ENCODE measurements around the gene PRX. TPM values are rescaled to one million over a fixed set of nuclear protein-coding genes. Genes with fewer than 3 reads are reported as not detected.
"Not testable (repeated sequence)": the region's sequence is repeated elsewhere in the genome, so short reads cannot be mapped to it uniquely, and the experiment has no call there.

Gene PRX
- total RNA-seq, 2 experiments from 2014 or later = 1.1 to 1.5 TPM

DNA sequence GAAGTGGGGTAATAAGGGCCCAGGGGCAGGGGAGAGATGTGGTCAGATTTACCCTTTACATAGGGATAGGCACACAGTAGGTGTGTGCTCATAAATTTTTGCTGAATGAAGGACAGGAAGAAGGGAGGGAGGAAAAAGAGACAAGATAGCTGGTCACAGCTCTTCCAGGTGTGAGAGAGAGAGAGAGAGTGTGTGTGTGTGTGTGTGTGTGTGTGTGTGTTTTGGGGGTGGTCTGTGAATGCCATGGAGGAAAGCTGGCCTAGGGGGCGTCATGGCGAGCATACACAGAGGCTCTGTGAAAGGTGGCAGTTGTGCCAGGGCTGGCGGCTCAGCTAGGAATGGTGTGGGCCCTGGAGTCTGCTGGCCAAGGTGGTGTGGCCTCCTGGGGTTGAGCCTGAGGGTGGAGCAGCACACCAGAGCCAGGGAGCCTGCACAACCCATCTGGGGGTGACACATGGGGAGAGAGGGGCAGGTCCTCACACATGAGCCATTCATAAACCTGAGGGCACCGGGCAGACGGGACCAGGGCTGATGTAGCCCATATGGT lies 6.0 kb upstream of the PRX start:
- ChIA-PET CTCF (interaction anchor here (1.3 to 3.8 kb wide), 4 partner anchors 10 to 46 kb away, joined by 3 to 51 read pairs (median 10); partner anchors contain the start of genes BLVRB and SPTBN4), POLR2A (no interaction called here)
- peaks cover 44% of the 10 kb centered on the region for H3K4me1 Mint-ChIP-seq
- H3K27me3 Mint-ChIP-seq = no peaks in the 10 kb centered on the region
- H3K36me3 Mint-ChIP-seq (ENCODE audit: low read depth) = peaks cover 11% of the 10 kb centered on the region
- H3K27ac Mint-ChIP-seq = no peak overlapping the region
- H3K4me3 Mint-ChIP-seq = no peak overlapping the region
- no peaks in the 10 kb centered on the region for H3K9me3 Mint-ChIP-seq
- no peak for DNase-seq

DNA sequence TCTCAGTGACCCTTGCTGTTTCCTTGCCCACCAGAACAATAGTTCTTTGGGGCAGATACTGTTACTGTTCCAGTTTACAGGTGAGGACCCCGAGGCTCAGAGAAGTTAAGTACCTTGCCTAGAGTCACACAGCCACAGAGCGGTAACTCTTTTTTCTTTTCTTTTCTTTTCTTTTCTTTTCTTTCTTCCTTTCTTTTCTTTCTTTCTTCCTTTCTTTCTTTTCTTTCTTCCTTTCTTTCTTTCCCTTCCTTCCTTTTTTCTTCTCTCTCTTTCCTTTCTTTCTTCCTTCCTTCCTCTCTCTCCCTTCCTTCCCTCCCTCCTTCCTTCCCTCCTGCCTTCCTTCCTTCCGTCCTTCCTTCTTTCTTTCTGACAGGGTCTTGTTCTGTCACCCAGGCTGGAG lies 4.9 kb upstream of the PRX start:
- peaks cover 1% of the 10 kb centered on the region for H3K27me3 Mint-ChIP-seq
- ChIA-PET CTCF (interaction anchor here (0.6 kb wide), 1 partner anchor 103 kb away, joined by 3 read pairs; no protein-coding TSS in a partner anchor), POLR2A (no interaction called here)
- H3K27ac Mint-ChIP-seq = no peak overlapping the region
- DNase-seq = no peak
- no peak overlapping the region for H3K4me3 Mint-ChIP-seq
- peaks cover 42% of the 10 kb centered on the region for H3K4me1 Mint-ChIP-seq
- peaks cover 10% of the 10 kb centered on the region for H3K36me3 Mint-ChIP-seq (ENCODE audit: low read depth)
- no peaks in the 10 kb centered on the region for H3K9me3 Mint-ChIP-seq

DNA sequence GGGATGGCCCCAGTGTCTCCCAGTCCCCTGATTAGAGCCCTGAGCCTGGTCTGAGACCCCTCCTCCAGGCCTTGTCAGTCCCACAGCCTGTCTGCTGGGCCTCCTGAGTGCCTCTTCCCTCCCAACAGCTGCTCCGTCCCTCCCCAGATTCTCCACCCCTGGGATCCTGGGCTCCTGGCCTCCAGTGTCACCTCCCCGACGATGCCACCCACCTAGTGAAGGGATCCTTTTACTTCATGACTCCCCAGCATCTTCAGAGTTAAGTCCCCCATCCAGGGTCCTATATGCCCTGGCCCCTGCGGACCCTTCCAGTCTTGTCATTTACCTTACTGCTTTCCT lies 4.4 kb upstream of the PRX start:
- CTCF ChIA-PET = interaction anchor here (1.1 to 1.3 kb wide), 2 partner anchors 9 to 47 kb away, joined by 3 to 5 read pairs; partner anchors contain the start of gene SERTAD1
- H3K27me3 Mint-ChIP-seq = peaks cover 1% of the 10 kb centered on the region
- peak overlapping the region; percentile 13 for H3K27ac Mint-ChIP-seq
- peaks cover 6% of the 10 kb centered on the region for H3K36me3 Mint-ChIP-seq (ENCODE audit: low read depth)
- H3K9me3 Mint-ChIP-seq = no peaks in the 10 kb centered on the region
- POLR2A ChIA-PET = interaction anchor here (1.0 to 1.4 kb wide), 2 partner anchors 14 to 19 kb away, joined by 3 to 4 read pairs; no protein-coding TSS in a partner anchor
- DNase-seq = no peak
- H3K4me1 Mint-ChIP-seq = peaks cover 42% of the 10 kb centered on the region
- no peak overlapping the region for H3K4me3 Mint-ChIP-seq

DNA sequence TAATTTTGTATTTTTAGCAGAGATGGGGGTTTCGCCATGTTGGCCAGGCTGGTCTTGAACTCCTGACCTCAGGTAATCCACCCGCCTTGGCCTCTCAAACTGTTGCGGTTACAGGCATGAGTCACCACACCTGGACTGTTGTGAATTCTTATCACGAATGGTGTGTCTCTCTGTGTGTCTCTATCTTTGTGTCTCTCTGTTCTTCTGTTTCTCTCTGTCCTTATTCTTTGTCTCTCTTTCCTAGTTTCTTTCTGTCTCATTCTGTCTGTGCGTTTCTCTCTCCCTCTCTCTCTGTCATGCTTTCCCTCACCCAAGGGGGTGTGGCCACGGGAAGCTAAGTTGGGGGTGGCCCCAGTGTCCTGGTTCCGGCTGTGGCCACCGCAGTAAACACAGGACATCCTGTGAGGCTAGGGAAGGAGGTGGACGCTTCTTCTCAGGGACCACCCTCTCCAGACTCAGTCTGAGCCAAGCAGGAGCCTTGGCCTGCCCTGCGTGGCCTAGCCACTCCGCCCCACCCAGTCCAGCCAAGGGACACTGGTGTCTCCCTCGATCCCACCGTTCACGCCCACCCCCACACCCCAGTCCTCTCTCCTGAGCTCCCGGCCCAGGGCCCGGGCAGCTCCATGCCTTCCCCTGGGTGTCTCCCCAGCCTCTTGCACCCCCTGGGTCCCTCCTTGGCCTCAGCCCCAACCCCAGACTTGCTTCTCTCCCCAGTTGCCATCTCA lies 3.9 kb upstream of the PRX start:
- ChIA-PET POLR2A (interaction anchor here (0.7 to 1.4 kb wide), 4 partner anchors 9 to 18 kb away, joined by 3 to 4 read pairs (median 4); partner anchors contain the start of gene SERTAD1), CTCF (interaction anchor here (1.1 to 1.5 kb wide), 4 partner anchors 9 to 49 kb away, joined by 3 to 5 read pairs (median 4); partner anchors contain the start of genes BLVRB and SERTAD1)
- peak; percentile 41 for DNase-seq
- Mint-ChIP-seq H3K27me3 (peaks cover 1% of the 10 kb centered on the region), H3K4me1 (peaks cover 38% of the 10 kb centered on the region), H3K27ac (peak overlapping the region; percentile 69), H3K4me3 (peak overlapping the region; percentile 7), H3K36me3 (ENCODE audit: low read depth) (peaks cover under 1% of the 10 kb centered on the region), H3K9me3 (no peaks in the 10 kb centered on the region)

DNA sequence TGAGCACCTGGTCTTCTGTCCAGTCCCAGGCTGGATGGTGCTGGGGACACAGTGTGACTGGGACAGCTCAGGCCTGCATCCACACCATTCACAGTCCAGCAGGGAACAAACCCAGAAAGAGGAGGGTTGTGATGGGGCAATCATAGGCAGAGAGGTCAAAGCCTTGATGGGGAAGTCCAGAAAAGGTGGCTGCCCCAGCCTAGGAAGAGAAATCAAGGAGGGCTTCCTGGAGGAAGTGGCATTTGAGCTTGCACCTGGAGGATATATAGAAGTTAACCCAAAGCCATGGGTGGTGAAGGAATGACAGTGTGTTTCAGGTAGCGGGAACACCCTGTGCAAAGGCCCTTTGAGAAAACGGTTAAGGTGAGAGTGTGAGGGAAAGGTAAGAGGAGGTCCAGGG lies 2.6 kb upstream of the PRX start:
- Mint-ChIP-seq H3K4me1 (peaks cover 35% of the 10 kb centered on the region), H3K36me3 (ENCODE audit: low read depth) (no peaks in the 10 kb centered on the region), H3K27me3 (peaks cover 1% of the 10 kb centered on the region), H3K9me3 (no peaks in the 10 kb centered on the region), H3K27ac (peak overlapping the region; percentile 2), H3K4me3 (no peak overlapping the region)
- CTCF ChIA-PET = interaction anchor here (1.3 to 1.5 kb wide), 2 partner anchors 8 to 50 kb away, joined by 3 to 5 read pairs; partner anchors contain the start of gene BLVRB
- POLR2A ChIA-PET = interaction anchor here (1.2 kb wide), 1 partner anchor 13 kb away, joined by 4 read pairs; no protein-coding TSS in a partner anchor
- DNase-seq = no peak

DNA sequence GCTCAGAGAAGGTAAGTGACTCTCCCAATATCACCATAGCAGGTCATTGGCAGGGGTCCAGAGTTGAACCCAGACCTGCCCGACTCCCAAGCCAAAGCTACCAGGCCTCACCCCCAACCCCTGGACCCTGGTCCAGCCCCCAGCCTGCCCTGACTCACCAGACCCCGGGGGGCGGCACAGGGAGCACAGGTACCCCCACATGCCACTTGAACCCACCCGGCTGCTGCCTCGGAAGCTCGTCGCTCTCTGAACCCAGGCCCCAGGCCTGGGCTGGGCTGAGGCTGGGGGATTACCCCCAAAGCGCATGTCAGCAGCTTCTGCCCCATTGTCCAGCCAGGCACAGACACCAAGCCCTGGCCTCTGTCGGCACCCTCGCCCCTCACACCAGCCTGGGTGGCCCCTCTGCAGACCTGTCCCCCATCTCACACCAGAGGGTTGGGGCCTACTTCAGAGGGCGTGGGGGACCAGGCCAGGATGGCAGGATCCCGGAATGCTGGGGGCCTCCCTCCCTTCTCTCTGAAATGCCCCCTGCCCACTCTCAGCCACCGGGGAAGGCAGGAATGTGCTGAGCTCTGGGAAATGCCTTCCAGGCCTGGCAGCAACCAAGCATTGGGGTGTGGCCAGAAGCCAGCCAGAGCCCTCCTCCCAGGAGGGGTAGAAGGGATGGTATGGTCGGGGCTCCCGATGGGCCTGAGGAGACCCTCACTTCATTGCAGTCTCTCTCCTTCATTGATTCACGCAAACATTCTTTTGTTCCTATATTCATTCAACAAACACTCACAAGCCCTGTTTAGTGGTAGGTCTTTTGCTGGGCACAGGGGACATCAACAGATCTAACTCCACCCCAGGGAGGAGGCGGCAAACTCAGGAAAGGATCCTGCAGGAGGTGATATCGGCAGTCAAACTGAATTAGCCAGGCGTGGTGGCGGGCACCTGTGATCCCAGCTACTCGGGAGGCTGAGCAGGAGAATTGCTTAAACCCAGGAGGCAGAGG lies 1.7 kb upstream of the PRX start:
- Mint-ChIP-seq H3K27ac (no peak overlapping the region), H3K4me1 (peaks cover 33% of the 10 kb centered on the region), H3K4me3 (no peak overlapping the region), H3K27me3 (peaks cover 1% of the 10 kb centered on the region), H3K9me3 (no peaks in the 10 kb centered on the region), H3K36me3 (ENCODE audit: low read depth) (no peaks in the 10 kb centered on the region)
- no peak for DNase-seq
- POLR2A ChIA-PET = interaction anchor here (1.0 kb wide), 1 partner anchor 29 kb away, joined by 3 read pairs; no protein-coding TSS in a partner anchor
- CTCF ChIA-PET = interaction anchor here (1.9 kb wide), 1 partner anchor 10 kb away, joined by 5 read pairs; no protein-coding TSS in a partner anchor

DNA sequence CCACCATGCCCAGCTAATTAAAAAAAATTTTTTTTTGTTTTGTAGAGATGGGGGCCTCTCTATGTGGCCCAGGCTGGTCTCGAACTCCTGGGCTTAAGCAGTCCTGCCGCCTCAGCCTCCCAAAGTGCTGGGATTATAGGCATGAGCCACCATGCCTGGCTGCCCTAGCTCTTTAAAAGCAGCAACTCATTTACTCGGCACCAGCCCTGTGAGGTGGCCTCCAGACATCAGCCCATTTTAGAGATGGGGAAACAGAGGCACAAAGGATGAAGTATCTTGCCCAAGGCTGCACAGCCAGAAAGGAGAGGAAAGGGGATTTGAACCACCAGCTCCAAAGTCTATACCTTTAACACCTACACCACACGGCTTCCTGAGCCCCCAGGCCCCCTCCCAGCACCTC lies 312 bp downstream of the PRX start:
- Mint-ChIP-seq H3K27ac (no peak overlapping the region), H3K4me3 (no peak overlapping the region), H3K9me3 (no peaks in the 10 kb centered on the region), H3K36me3 (ENCODE audit: low read depth) (no peaks in the 10 kb centered on the region), H3K27me3 (peaks cover 1% of the 10 kb centered on the region), H3K4me1 (peaks cover 26% of the 10 kb centered on the region)
- ChIA-PET POLR2A (interaction anchor here (1.2 to 1.4 kb wide), 2 partner anchors 9 to 30 kb away, joined by 3 to 5 read pairs; no protein-coding TSS in a partner anchor), CTCF (interaction anchor here (0.8 to 1.9 kb wide), 3 partner anchors 8 to 13 kb away, joined by 4 to 5 read pairs (median 4); partner anchors contain the start of gene SERTAD1)
- no peak for DNase-seq

DNA sequence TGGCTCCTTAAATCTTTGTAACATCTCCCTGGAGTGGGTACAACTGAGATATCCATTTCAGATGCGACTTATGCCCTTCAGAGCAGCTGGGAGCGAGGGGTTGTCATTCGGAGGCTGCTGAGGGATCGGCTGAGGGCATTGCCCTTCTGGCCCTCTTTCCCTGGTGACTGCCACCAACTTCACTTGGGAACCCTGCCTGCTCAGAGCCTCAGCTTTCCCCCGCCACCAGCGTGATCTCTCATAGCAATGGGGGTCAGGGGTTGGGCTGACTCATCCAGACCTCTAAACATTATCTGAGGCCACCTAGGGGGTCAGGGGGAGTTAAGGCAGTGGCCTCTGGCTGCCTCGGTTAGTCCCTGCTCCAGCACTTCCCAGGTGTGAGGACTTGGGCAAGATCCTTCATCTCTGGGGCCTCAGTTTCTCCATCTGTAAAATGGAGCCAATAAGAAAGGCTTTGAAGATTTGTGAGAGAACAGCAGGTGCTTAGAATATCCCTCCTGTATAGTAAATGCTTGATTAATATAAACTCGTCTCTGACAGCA lies 1.1 kb downstream of the PRX start:
- Mint-ChIP-seq H3K27ac (no peak overlapping the region), H3K36me3 (ENCODE audit: low read depth) (no peaks in the 10 kb centered on the region), H3K4me1 (peaks cover 22% of the 10 kb centered on the region), H3K4me3 (no peak overlapping the region), H3K9me3 (no peaks in the 10 kb centered on the region), H3K27me3 (peaks cover 1% of the 10 kb centered on the region)
- POLR2A ChIA-PET = interaction anchor here (1.2 kb wide), 1 partner anchor 10 kb away, joined by 5 read pairs; no protein-coding TSS in a partner anchor
- CTCF ChIA-PET = interaction anchor here (0.8 to 1.8 kb wide), 3 partner anchors 9 to 14 kb away, joined by 4 to 10 read pairs (median 4); partner anchors contain the start of gene SERTAD1
- no peak for DNase-seq

DNA sequence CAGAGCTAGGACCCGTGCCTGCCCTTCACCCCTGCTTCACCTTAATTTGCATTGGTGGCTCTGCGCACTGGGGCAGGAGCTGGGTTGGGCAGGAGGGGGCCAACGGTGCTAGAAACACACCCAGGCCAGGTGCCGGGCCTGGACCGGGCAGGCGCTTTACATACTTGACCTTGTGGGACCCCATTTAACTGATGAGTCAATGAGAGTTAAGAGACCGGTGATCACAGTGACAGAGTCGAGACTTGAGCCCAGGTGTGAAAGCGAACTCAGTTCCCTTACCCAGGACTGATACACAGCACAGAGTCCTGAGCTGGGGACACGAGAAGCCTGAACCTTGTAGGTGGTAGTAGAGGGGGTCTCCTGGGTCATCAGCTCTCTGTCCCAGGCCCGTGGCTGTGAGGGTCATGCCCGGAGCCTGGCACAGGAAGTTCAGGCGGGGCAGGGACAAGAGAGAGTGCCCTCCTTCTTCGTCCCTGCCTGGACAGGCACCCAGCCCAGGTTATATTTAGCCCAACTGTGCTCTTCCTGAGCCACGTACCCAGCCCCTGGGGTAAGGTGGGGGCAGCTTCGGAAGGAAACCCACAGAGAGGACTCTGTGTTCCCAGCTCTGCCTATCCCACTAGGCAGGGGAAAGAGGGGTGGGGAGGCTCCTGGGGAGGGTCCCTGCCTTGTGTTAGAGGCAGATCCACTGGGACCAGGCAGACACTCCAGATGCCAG lies 1.9 kb downstream of the PRX start:
- ChIA-PET CTCF (interaction anchor here (1.2 to 1.8 kb wide), 3 partner anchors 10 to 140 kb away, joined by 3 to 10 read pairs (median 4); partner anchors contain the start of gene SERTAD1), POLR2A (interaction anchor here (1.2 kb wide), 1 partner anchor 9 kb away, joined by 4 read pairs; no protein-coding TSS in a partner anchor)
- H3K4me3 Mint-ChIP-seq = no peak overlapping the region
- peaks cover 1% of the 10 kb centered on the region for H3K27me3 Mint-ChIP-seq
- H3K4me1 Mint-ChIP-seq = peaks cover 16% of the 10 kb centered on the region
- no peaks in the 10 kb centered on the region for H3K9me3 Mint-ChIP-seq
- H3K36me3 Mint-ChIP-seq (ENCODE audit: low read depth) = no peaks in the 10 kb centered on the region
- no peak overlapping the region for H3K27ac Mint-ChIP-seq
- no peak for DNase-seq

DNA sequence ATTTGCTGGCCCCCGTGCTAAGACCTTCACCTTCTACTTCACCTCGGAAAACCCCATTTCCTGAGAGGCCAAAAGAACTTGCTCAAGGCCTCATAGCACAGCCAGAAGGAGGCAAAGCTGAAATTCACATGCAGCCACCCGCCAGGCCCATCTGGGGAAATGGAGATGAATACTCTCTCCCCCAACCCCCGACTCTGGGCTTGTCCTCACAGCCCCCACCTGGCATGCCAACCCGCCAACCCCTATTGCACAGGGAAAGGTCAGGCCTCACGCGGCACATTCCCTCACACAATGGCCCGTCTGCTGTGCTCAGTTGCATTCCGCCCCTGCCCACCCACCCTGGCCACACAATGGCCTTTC lies 3.2 kb downstream of the PRX start:
- H3K27me3 Mint-ChIP-seq = peaks cover 1% of the 10 kb centered on the region
- H3K36me3 Mint-ChIP-seq (ENCODE audit: low read depth) = no peaks in the 10 kb centered on the region
- H3K4me1 Mint-ChIP-seq = peaks cover 11% of the 10 kb centered on the region
- H3K4me3 Mint-ChIP-seq = no peak overlapping the region
- CTCF ChIA-PET = interaction anchor here (1.3 to 2.5 kb wide), 2 partner anchors 10 to 16 kb away, joined by 3 to 16 read pairs; partner anchors contain the start of gene SERTAD1
- POLR2A ChIA-PET = no interaction called here
- DNase-seq = no peak
- H3K9me3 Mint-ChIP-seq = no peaks in the 10 kb centered on the region
- no peak overlapping the region for H3K27ac Mint-ChIP-seq

DNA sequence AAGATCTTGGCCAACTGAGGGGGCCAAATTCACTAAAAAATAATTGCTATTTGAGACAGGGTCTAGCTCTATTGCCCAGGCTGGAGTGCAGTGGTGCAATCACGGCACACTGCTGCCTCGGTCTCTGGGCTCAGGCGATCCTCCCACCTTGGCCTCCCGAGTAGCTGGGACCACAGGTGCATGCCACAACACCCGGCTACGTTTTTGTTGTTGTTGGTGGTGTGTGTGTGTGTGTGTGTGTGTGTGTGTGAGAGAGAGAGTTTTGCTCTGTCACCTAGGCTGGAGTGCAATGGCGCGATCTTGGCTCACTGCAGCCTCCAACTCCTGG lies 4.6 kb downstream of the PRX start:
- not testable (repeated sequence) for H3K27me3 Mint-ChIP-seq; H3K36me3 Mint-ChIP-seq (ENCODE audit: low read depth); H3K4me3 Mint-ChIP-seq; H3K9me3 Mint-ChIP-seq; H3K27ac Mint-ChIP-seq; DNase-seq
- ChIA-PET CTCF (interaction anchor here (1.1 to 2.5 kb wide), 2 partner anchors 8 to 12 kb away, joined by 5 to 16 read pairs; no protein-coding TSS in a partner anchor), POLR2A (interaction anchor here (2.6 kb wide), 1 partner anchor 12 kb away, joined by 14 read pairs; no protein-coding TSS in a partner anchor)
- H3K4me1 Mint-ChIP-seq = peaks cover 16% of the 10 kb centered on the region

All from activated CD4-positive, alpha-beta memory T cell treated with anti-CD3 and anti-CD28 coated beads, Interleukin-2, amount 10 ng/mL, durations not matched to agents 7 days and 5 days (primary cell).